HG02885 (cell line): ENCODE measurements around the gene CCDC141.

ENCODE experiments used
- ATAC-seq: cut with Tn5 transposase; IDR thresholded peaks from one replicate; pipeline ENCODE4 v1.9.1; 2021; ENCODE audit warnings: mild to moderate bottlenecking; ENCODE audit not compliant: unreplicated experiment, poor library complexity

Gene CCDC141

DNA sequence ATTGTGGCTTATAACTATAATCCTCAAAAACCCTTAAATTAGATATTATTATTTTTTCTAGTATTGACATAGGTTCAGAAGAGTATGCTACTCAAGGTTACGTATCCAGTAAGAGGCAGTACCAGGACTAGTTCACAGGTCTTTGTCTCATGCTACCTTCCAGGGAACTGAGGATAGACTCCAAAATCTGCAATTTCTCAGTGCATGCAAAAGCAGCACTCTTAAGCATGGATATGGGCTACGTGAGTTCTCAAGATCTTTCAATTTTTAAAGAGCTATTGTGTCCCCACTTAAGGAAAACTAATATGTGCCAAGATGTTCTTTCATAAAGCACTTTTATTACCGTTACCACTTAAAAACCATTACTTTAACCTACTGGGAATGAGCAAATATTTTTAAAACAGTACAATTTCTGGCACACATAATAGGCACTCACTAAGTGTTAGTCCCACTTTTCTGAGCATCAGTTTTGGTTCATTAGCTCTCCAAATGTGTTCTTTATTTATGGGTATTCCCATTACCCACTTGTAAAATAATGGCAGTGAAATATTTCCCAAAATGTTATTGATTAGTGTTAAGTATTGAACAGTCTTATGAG lies 128.9 kb downstream of the CCDC141 start:
- ATAC-seq: no peak

- ATAC-seq: no peak
Measured at GRCh38 chr2:178917555-178917954, 132.4 kb downstream of the CCDC141 start.

GRCh38 chr2:178915423-178916173 lies 134.3 kb downstream of the CCDC141 start:
- ATAC-seq: no peak

GRCh38 chr2:178914259-178914849 lies 135.6 kb downstream of the CCDC141 start:
- ATAC-seq: peak; percentile 82

DNA sequence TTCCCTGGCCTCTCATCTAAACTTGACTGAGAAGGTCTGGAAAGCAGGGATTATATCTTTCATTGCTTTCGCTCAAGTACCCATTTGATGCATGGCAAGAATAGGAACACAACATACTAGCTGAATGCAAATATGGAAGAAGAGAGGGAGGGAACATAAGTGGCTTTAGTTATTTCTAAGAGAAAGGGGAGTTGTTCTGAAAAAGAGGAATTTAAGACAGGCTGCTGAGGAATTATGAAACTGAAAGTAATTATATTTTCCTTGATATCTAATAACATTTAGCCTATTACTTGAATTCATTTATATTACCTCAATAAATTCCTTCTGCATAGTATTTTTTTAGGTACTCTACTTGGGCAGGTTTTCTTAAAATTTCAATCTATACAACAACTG lies 136.9 kb downstream of the CCDC141 start:
- ATAC-seq: no peak

- ATAC-seq: peak; percentile 58
Measured at GRCh38 chr2:178912416-178913048, 137.4 kb downstream of the CCDC141 start.

- no peak for ATAC-seq
Measured at GRCh38 chr2:178911039-178911438, 138.9 kb downstream of the CCDC141 start.

- ATAC-seq: no peak
Measured at GRCh38 chr2:178910005-178910404, 139.9 kb downstream of the CCDC141 start.

DNA sequence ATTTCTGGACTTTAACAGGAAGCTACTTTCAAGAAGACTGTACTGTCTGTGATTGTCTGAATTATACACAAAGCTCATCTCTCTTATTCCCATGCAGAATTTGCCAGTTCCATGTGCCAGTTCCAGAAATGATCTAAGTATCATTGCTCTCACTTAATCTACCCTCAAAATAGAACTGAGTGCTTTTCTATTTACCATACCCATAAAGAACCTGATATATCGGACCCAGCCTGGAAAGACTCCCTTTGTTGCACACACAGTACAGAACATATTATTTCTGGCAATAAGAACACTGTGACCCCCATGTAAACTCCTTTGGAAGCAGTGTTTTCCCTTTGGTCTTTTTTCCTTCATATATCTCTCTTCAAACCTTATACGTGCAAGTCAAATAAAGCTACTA lies 140.4 kb downstream of the CCDC141 start:
- ATAC-seq: no peak

DNA sequence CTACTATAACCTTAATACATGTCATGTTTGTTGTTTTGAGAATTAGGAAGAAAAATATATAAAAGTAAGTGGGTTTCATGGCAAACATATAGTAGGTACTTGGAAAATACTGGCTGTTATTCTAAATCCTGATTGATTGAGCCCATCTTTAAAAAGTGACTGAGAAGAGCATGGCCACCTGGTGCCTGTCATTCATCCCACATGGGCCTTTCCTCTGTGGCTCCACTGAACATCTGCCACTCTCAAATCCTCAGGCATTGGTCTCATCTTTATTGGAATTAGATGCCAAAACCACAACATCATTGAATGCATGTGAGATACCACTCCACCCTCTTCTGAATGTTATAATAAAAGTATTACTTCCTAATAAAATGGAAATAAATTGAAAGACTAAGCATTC lies 141.1 kb downstream of the CCDC141 start:
- no peak for ATAC-seq

DNA sequence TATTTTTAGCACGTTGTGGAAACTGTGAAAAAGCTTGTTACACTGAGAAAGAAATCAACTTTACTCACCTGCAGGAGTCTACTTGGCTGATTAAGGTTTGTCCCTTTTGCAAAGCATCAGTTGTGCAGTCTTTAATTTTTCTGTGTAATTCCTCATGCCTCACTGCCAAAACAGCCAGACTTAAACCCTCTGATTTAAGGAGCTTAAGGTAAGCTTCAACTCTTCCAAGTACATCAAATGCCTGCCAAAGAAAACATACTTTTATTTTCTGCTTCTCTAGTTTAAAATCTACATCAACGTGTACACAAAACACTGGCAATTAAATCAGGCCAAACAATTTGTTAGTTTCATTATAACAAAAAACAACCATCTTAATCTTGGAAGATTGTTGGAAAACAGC lies 144.7 kb downstream of the CCDC141 start:
- no peak for ATAC-seq

GRCh38 chr2:178899656-178900055 lies 150.3 kb downstream of the CCDC141 start:
- ATAC-seq: no peak

DNA sequence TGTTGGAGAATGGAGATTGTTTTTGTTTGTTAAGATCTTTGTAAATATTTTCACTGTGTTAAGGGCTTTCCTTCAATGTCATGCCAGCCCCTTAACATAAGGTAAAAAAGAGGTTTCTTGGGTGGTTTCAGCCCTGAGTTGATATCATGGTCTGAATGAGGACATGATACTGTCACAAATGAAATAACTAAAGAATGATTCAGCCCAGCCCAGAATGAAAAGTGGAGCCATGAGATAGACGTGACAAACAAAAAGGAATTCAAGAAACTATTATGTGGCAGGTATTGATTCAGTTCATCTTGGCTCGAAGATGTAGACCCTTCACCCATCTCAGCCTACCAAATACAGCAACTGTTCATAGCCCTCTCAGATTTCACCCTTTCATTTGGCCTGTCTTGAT lies 154.1 kb downstream of the CCDC141 start:
- ATAC-seq: no peak

DNA sequence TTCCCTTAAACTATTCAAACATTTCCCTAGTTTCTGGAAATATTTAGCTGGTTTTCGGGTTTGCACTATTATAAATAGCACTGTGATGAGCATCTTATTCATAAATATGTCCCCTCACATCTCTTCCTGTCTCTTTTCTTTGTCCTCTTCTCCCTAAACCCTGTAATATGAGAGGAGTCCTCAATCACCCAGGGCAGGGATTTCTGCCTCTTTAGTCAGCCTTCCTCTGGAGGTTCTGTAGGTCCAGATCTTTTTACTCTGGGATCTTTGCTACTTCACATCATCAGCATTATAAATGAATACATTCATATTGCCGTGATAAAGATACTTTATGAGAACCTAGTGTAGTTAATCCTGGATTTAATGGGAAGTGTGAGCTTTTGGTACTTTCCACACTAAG lies 154.8 kb downstream of the CCDC141 start:
- ATAC-seq: no peak

- ATAC-seq: no peak
Measured at GRCh38 chr2:178892751-178893625, 156.9 kb downstream of the CCDC141 start.

GRCh38 chr2:178891959-178892485 lies 157.9 kb downstream of the CCDC141 start:
- no peak for ATAC-seq

- peak; percentile 87 for ATAC-seq
Measured at GRCh38 chr2:178891265-178891958, 158.5 kb downstream of the CCDC141 start.

- ATAC-seq: no peak
Measured at GRCh38 chr2:178886006-178886405, 163.9 kb downstream of the CCDC141 start.

- no peak for ATAC-seq
Measured at GRCh38 chr2:178884440-178884839, 165.5 kb downstream of the CCDC141 start.
